Subcutaneous abdominal adipose tissue (tissue), 5 donors: ENCODE data around the gene NCKAP5L.

Experiments
- H3K27ac ChIP-seq: one replicate; pipeline ENCODE4 v1.7.0; 2013; ENCODE audit warnings: low read depth, mild to moderate bottlenecking, inconsistent platforms, low read length, moderate library complexity
- H3K27me3 ChIP-seq, 5 donors: one replicate each; pipeline ENCODE4 v1.7.0; 2013; ENCODE audit warnings: low read length in 5 of 5, inconsistent platforms in 1 of 5; ENCODE audit not compliant: control insufficient read depth in 5 of 5, insufficient read depth in 4 of 5
- H3K36me3 ChIP-seq, 5 donors: one replicate each; pipeline ENCODE4 v1.7.0; 2013; ENCODE audit warnings: low read length in 5 of 5; ENCODE audit not compliant: control insufficient read depth in 5 of 5, insufficient read depth in 5 of 5
- H3K4me1 ChIP-seq, 5 donors: one replicate each; pipeline ENCODE4 v1.7.0; 2013; ENCODE audit warnings: low read length in 5 of 5, mild to moderate bottlenecking in 3 of 5, moderate library complexity in 1 of 5; ENCODE audit not compliant: control insufficient read depth in 5 of 5, insufficient read depth in 5 of 5
- H3K4me3 ChIP-seq, 5 donors: one replicate each; pipeline ENCODE4 v1.7.0; 2013; ENCODE audit warnings: low read length in 5 of 5, low read depth in 1 of 5
- H3K9ac ChIP-seq, 5 donors: one replicate each; pipeline ENCODE4 v1.7.0; 2013; ENCODE audit warnings: low read length in 5 of 5, mild to moderate bottlenecking in 4 of 5, moderate library complexity in 3 of 5
- H3K9me3 ChIP-seq, 5 donors: one replicate each; pipeline ENCODE4 v1.7.0; 2013; ENCODE audit warnings: low read length in 5 of 5; ENCODE audit not compliant: control insufficient read depth in 5 of 5
- donor health status: healthy.
- donor health status: healthy.
- donor health status: healthy.
- donor health status: healthy.
- donor health status: healthy.

NCKAP5L gene

GRCh38 chr12:49809906-49810389 is 18.3 kb downstream of the NCKAP5L start:
- peaks cover 5 to 52% (median 46%) of the 10 kb centered on the region in 5 donors for H3K4me1 ChIP-seq
- H3K4me3 ChIP-seq = peak overlapping the region in 2 of 5 donors; percentile 22 to 31
- H3K9me3 ChIP-seq = no peaks in the 10 kb centered on the region
- peaks cover 0 to 20% (median 14%) of the 10 kb centered on the region in 5 donors for H3K36me3 ChIP-seq
- H3K27me3 ChIP-seq = no peaks in the 10 kb centered on the region
- H3K27ac ChIP-seq = peak overlapping the region; percentile 76
- H3K9ac ChIP-seq = peak overlapping the region in 4 of 5 donors; percentile 28 to 72 (median 55)

DNA sequence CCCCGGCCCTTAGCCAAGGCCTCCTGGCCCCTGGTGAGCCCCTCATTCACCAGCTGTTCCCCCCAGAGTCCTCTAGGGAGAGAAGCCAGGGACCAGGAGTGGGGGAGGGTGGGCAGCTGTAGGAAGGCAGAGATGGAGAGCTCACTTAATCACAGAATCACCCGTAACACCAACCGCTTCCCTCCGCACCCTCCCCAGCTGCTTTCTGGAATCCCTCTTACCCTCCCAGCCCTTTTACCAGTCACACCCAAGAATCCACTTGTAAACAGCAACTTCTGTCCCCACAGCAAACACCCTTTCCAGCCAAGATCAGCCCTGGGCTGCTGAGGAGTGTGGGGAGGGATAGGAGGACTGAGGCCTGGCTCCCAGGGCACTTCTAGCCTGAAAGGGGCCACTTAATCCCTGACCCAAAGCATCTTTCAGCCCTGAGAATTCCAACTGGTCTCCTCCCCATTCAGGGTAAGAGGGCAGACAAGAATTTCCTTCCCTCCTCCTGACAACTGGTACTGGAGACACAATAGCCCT is 18.8 kb downstream of the NCKAP5L start:
- H3K9me3 ChIP-seq = no peaks in the 10 kb centered on the region
- H3K36me3 ChIP-seq = peaks cover 0 to 21% (median 19%) of the 10 kb centered on the region in 5 donors
- peak overlapping the region; percentile 28 to 72 (median 46) for H3K9ac ChIP-seq
- no peaks in the 10 kb centered on the region for H3K27me3 ChIP-seq
- H3K27ac ChIP-seq = peak overlapping the region; percentile 76
- peak overlapping the region in 2 of 5 donors; percentile 31 to 42 for H3K4me3 ChIP-seq
- peaks cover 5 to 52% (median 46%) of the 10 kb centered on the region in 5 donors for H3K4me1 ChIP-seq

- Histone ChIP-seq H3K9me3 (no peaks in the 10 kb centered on the region), H3K4me1 (peaks cover 5 to 55% (median 47%) of the 10 kb centered on the region in 5 donors), H3K36me3 (peaks cover 0 to 26% (median 24%) of the 10 kb centered on the region in 5 donors), H3K9ac (peak overlapping the region in 4 of 5 donors; percentile 40 to 72 (median 55)), H3K4me3 (peak overlapping the region in 3 of 5 donors; percentile 27 to 42 (median 30)), H3K27me3 (no peaks in the 10 kb centered on the region), H3K27ac (peak overlapping the region; percentile 76)
Observed at GRCh38 chr12:49808686-49809380, 19.4 kb downstream of the NCKAP5L start.

- H3K9ac ChIP-seq = peak overlapping the region in 3 of 5 donors; percentile 28 to 72 (median 64)
- peak overlapping the region; percentile 76 for H3K27ac ChIP-seq
- peaks cover 5 to 59% (median 51%) of the 10 kb centered on the region in 5 donors for H3K4me1 ChIP-seq
- H3K27me3 ChIP-seq = no peaks in the 10 kb centered on the region
- no peak overlapping the region for H3K4me3 ChIP-seq
- H3K36me3 ChIP-seq = peaks cover 0 to 33% (median 32%) of the 10 kb centered on the region in 5 donors
- H3K9me3 ChIP-seq = no peaks in the 10 kb centered on the region
Observed at GRCh38 chr12:49807991-49808580, 20.1 kb downstream of the NCKAP5L start.

- Histone ChIP-seq H3K27me3 (no peaks in the 10 kb centered on the region), H3K36me3 (peaks cover 0 to 42% (median 38%) of the 10 kb centered on the region in 5 donors), H3K4me3 (no peak overlapping the region), H3K4me1 (peaks cover 5 to 60% (median 52%) of the 10 kb centered on the region in 5 donors), H3K9me3 (no peaks in the 10 kb centered on the region), H3K9ac (peak overlapping the region in 2 of 5 donors; percentile 28 to 50), H3K27ac (peak overlapping the region; percentile 54)
Observed at GRCh38 chr12:49806877-49807276, 21.3 kb downstream of the NCKAP5L start.

DNA sequence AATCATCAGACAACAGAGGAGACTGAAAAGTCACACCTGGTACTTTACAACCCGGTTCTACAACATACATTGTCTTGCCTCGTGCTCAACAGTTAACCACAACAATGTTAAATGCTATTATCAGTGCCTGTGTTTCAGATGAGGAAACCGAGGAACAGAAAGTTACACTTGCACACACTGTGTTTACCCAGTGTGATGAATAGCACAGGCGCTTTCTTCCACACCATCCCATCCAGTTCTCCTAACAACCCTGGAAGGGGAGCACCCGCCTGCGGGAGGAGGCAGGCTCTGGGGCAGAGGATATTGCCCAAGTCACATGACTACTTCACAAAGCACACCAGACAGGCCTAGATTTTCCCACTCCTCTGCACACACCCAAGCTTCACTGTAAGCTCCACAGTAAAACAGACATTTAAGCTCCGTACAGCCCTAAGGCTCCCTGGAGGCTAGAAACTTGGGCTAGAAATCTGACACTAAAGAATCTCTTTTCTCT is 21.8 kb downstream of the NCKAP5L start:
- peaks cover 0 to 47% (median 43%) of the 10 kb centered on the region in 5 donors for H3K36me3 ChIP-seq
- peak overlapping the region; percentile 54 for H3K27ac ChIP-seq
- peaks cover 5 to 65% (median 57%) of the 10 kb centered on the region in 5 donors for H3K4me1 ChIP-seq
- no peaks in the 10 kb centered on the region for H3K27me3 ChIP-seq
- H3K4me3 ChIP-seq = no peak overlapping the region
- H3K9me3 ChIP-seq = no peaks in the 10 kb centered on the region
- peak overlapping the region in 2 of 5 donors; percentile 28 to 50 for H3K9ac ChIP-seq

- H3K9ac ChIP-seq = no peak overlapping the region
- H3K4me3 ChIP-seq = no peak overlapping the region
- H3K36me3 ChIP-seq = peaks cover 0 to 56% (median 50%) of the 10 kb centered on the region in 5 donors
- H3K9me3 ChIP-seq = no peaks in the 10 kb centered on the region
- H3K4me1 ChIP-seq = peaks cover 11 to 69% (median 61%) of the 10 kb centered on the region in 5 donors
- H3K27me3 ChIP-seq = no peaks in the 10 kb centered on the region
- no peak overlapping the region for H3K27ac ChIP-seq
Observed at GRCh38 chr12:49805409-49805808, 22.8 kb downstream of the NCKAP5L start.

GRCh38 chr12:49804821-49805220 is 23.4 kb downstream of the NCKAP5L start:
- no peaks in the 10 kb centered on the region for H3K9me3 ChIP-seq
- no peak overlapping the region for H3K9ac ChIP-seq
- no peak overlapping the region for H3K27ac ChIP-seq
- no peak overlapping the region for H3K4me3 ChIP-seq
- H3K4me1 ChIP-seq = peaks cover 12 to 68% (median 62%) of the 10 kb centered on the region in 5 donors
- H3K36me3 ChIP-seq = peaks cover 0 to 61% (median 51%) of the 10 kb centered on the region in 5 donors
- H3K27me3 ChIP-seq = no peaks in the 10 kb centered on the region

DNA sequence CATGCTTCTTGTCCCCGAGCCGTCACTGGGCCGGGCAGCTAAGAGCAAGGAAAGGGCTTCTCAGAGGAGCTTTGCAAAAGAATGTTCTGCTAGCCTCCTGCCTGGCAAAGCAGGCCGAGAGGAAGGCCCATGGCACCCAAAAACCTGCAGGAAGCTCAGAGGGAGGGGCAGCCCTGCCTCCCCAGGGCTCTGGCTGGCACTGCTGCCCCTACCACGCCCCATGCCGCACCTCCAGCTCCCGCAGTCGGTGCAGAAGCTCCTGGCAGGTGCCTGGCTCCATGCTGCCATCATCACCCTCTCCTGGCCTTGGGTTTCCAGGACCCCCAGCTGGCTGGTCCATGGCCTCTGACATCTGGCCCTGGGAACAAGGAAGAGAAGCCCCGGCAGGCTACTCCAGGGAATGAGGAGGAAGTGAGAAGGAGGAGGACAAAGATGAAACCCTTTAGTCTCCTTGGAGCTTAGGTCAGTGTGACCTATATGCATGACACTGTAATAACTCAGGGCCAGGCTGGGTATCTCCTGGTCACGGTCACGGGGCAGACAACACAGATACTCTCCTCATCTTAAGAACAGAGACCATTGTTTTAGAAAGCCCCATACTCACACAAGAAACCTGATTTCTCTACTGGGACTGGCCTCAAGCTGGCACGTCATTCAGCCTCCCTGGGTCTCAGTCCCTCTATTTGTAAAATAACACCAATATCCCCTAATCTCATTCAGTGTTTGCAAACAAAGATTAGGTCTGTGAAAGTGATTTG is 24.3 kb downstream of the NCKAP5L start:
- H3K4me1 ChIP-seq = peaks cover 12 to 61% (median 59%) of the 10 kb centered on the region in 5 donors
- no peak overlapping the region for H3K9ac ChIP-seq
- peaks cover under 1 to 70% (median 55%) of the 10 kb centered on the region in 5 donors for H3K36me3 ChIP-seq

More for the DNA sequence above, 24.3 kb downstream of the NCKAP5L start:
- Histone ChIP-seq H3K9me3 (no peaks in the 10 kb centered on the region), H3K27me3 (no peaks in the 10 kb centered on the region), H3K4me3 (no peak overlapping the region), H3K27ac (no peak overlapping the region)
